H1 (cell line): ENCODE data around the gene CFAP97. TPM values are rescaled to one million over a fixed set of nuclear protein-coding genes. Genes with fewer than 3 reads are reported as not detected.

ENCODE experiments used
- E2F6 ChIP-seq: IDR thresholded peaks from 2 replicates; pipeline ENCODE4 v1.6.1; 2012; ENCODE audit warnings: inconsistent platforms
- polyA plus RNA-seq, 7 experiments: library from polyadenylated mRNA; depleted of rRNA in 3 of 7; stranded (reverse) in 5 of 7; unstranded in 2 of 7; fragments of >200 nt in 5 of 7; fragments of 200-250 nt in 2 of 7; gene quantifications; 1 replicate in 5 of 7; 2 replicates in 1 of 7; 4 replicates in 1 of 7; pipeline versions ENCODE4 v1.2.1 to v1.2.3, GENCODE V29; 2011 to 2013; ENCODE audit warnings: missing spikeins in 2 of 7, mixed read lengths in 2 of 7
- total RNA-seq: library from RNA; stranded (reverse); fragmentation: NEBNext Ultra II Directional; extraction: Animal tissue kit (Norgen Biotek cat#: 25700); gene quantifications from 2 replicates; pipeline ENCODE4 v1.2.1, GENCODE V29; 2021

Gene CFAP97
- total and polyA plus RNA-seq, 2 of the 8 experiments (the other 6 are each of a cell fraction or from before 2014, with no cell fraction given), result 9.2 to 40.4 TPM

GRCh38 chr4:185171373-185172071 lies 32.3 kb downstream of the CFAP97 start (continued):
- no peak for TF ChIP-seq E2F6
